NOMO-1 treated with dmso at 0.1 percent for 144 hours (cell line): ENCODE data around the gene ADGRB3.
"Not testable (repeated sequence)": the region's sequence is repeated elsewhere in the genome, so short reads cannot be mapped to it uniquely, and the experiment has no call there.

Source experiments
- DNase-seq: peaks from one replicate; lab custom pipeline; 2025; ENCODE audit not compliant: unreplicated experiment; lab: John Stamatoyannopoulos, UW

The ADGRB3 gene

GRCh38 chr6:68912805-68913204 lies 277.7 kb downstream of the ADGRB3 start:
- DNase-seq, result not testable (repeated sequence)

- DNase-seq, result no peak
Measured at GRCh38 chr6:68915586-68915985, 280.5 kb downstream of the ADGRB3 start.

- no peak for DNase-seq
Measured at GRCh38 chr6:68919537-68919936, 284.5 kb downstream of the ADGRB3 start.

- DNase-seq, result no peak
Measured at GRCh38 chr6:68941345-68941744, 306.3 kb downstream of the ADGRB3 start.

GRCh38 chr6:68947721-68948120 lies 312.6 kb downstream of the ADGRB3 start:
- no peak for DNase-seq

GRCh38 chr6:68951270-68951669 lies 316.2 kb downstream of the ADGRB3 start:
- DNase-seq, result no peak

- no peak for DNase-seq
Measured at GRCh38 chr6:68958327-68958726, 323.2 kb downstream of the ADGRB3 start.

GRCh38 chr6:68967549-68968300 lies 332.6 kb downstream of the ADGRB3 start:
- DNase-seq, result no peak

GRCh38 chr6:68968301-68968649 lies 333.2 kb downstream of the ADGRB3 start:
- DNase-seq, result no peak

- DNase-seq, result no peak
Measured at GRCh38 chr6:68973066-68973465, 338.0 kb downstream of the ADGRB3 start.

- DNase-seq, result no peak
Measured at GRCh38 chr6:68975064-68975463, 340.0 kb downstream of the ADGRB3 start.

GRCh38 chr6:68975816-68976215 lies 340.7 kb downstream of the ADGRB3 start:
- no peak for DNase-seq

- DNase-seq, result no peak
Measured at GRCh38 chr6:68976260-68976659, 341.2 kb downstream of the ADGRB3 start.

- no peak for DNase-seq
Measured at GRCh38 chr6:68978411-68978810, 343.3 kb downstream of the ADGRB3 start.

GRCh38 chr6:68981668-68982067 lies 346.6 kb downstream of the ADGRB3 start:
- not testable (repeated sequence) for DNase-seq

GRCh38 chr6:68988698-68989097 lies 353.6 kb downstream of the ADGRB3 start:
- DNase-seq, result no peak

GRCh38 chr6:68990317-68990716 lies 355.2 kb downstream of the ADGRB3 start:
- no peak for DNase-seq

- DNase-seq, result no peak
Measured at GRCh38 chr6:68993911-68994310, 358.8 kb downstream of the ADGRB3 start.

GRCh38 chr6:68994521-68994920 lies 359.4 kb downstream of the ADGRB3 start:
- no peak for DNase-seq

GRCh38 chr6:69005199-69005598 lies 370.1 kb downstream of the ADGRB3 start:
- DNase-seq, result no peak

GRCh38 chr6:69007781-69008180 lies 372.7 kb downstream of the ADGRB3 start:
- DNase-seq, result no peak

- DNase-seq, result no peak
Measured at GRCh38 chr6:69012211-69012610, 377.1 kb downstream of the ADGRB3 start.

- DNase-seq, result no peak
Measured at GRCh38 chr6:69012876-69013275, 377.8 kb downstream of the ADGRB3 start.
